Renal cortical epithelial cell (primary cell): Measurements from ENCODE around the gene SLC9A3. TPM values are rescaled to one million over a fixed set of nuclear protein-coding genes. Genes with fewer than 3 reads are reported as not detected.
"Not testable (repeated sequence)": the region's sequence is repeated elsewhere in the genome, so short reads cannot be mapped to it uniquely, and the experiment has no call there.

ENCODE experiments used
- DNase-seq: peaks from one replicate; pipeline ENCODE4 v3.0.0-alpha.2; 2011; ENCODE audit warnings: low read depth
- total RNA-seq: library from RNA; depleted of rRNA; stranded (reverse); fragments of >200 nt; gene quantifications from 2 replicates; pipeline ENCODE4 v1.2.3, GENCODE V29; 2014

SLC9A3 gene
- total RNA-seq: 0.35 and 1.6 TPM in 2 replicates

DNA sequence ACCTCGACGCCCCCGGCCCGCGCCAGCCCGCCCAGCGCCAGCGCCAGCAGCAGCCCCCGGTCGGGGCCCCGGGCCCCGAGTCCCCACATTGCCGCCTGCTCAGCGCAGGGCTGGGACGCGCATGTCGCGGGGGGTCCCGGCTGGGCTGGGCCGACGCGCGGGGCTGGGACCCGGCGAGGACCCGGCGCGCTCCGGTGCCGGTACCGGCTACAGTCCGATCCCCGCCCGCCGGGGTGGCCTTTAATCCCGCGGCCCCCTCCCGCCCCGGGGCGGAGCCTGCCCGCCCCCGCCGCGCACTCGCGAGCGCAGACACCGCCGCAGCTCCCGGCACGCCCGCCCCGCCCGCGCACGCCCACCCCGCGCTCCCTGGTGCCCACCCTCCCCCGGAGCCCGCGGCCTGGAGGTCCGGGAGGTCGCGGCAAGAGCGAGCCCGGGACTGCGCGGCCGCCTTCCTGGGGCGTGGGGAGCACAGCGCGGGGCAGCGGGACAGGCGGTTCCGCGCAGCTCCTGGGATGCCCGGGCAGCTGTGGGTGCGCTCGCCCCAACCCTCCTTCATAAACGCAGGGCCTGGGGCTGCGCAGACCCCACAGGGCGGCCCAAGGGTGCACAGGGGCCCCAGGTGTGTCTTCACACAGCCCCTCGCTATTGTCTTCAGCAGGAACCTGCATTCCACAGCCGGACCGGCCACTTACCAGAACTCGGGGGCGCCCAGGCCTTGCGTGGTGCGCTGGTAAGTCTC lies at the start of gene SLC9A3:
TSS of gene SLC9A3 (minus strand) at position 216 of the 739 bp plus-strand sequence.
- no peak for DNase-seq

DNA sequence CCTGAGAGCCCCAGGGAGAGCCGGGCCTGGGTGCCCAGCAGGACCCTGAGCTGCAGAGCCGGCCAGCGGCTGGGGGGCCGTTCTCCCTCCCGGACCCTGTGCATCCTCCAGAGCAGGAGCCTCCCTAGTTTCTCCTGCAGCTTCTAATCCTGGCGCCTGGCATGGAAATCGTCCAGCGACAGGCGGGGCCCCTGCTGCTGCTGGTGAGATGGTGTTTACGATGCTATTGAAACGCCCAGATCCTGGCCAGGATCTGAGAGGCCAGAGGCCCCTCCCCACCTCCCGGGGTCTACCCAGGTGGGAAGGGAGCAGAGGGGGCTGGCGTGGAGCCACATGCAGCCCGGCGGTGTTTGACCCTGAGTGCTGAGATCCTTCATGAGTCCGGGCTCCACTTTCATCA lies 49.7 kb upstream of the SLC9A3 start:
- no peak for DNase-seq

DNA sequence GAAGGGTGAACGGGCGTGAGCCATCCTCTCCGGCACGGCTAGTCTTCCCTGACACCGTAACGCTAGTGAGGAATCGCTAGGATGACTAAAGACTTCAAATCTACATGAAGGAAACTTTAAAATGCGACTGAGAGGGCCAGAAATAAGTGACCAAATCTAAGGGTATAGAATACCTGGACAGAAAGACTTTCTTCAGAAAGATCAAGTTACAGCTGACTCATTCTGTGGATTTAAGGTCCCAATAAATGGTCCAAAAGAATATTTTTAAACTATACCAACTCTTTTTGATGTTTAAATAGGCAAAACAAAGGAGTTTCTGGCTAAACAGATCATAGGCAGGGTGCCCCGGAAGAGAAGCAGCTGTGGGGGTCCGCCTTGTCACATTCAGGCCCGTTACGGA lies 49.0 kb upstream of the SLC9A3 start:
- DNase-seq: no peak

DNA sequence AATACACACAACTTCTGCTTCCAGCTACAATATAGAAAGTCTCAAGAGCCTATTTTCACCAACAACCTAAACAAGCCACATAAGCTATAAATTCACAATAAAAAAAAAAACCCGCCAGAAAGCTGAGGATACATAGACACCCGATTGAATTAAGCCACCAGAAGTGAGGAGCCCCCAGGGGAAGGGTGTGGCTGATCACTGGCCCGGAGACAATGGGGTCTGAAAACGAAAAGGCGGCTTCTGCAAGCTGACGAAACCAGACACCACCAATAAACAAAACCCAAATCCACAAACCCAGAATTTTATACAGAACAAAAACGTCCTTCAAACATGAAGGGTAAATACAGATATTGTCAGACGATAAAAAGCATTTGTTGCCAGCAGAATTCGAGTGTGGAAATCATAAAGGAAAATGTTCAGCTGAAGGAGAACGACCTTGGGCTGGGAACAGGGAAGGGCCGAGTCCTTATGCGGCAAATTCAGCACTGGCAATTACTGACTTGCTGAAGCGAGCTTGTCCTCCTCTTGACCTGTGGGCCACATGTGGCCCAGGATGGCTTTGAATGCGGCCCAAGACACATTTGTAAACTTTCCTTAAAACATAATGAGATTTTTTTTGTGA lies 48.3 kb upstream of the SLC9A3 start:
- DNase-seq: no peak

DNA sequence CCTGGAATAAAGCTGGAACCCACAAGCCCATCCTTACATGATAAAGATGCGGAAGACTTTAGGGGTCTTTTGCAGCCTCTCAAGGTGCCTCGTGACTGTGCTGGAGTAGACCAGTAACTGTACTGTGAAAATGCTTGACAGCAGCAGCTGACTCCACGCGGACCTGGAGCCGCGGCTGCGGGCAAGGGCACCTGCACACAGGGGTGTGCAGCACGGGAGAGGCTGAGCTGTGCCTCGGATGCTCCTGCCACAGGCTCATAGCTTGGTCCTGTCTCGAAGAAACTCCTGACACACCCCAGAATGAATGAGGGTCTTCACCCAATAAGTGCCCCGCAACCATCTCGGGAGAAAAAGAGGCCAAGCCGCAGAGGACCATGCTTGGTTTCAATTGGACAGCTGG lies 47.5 kb upstream of the SLC9A3 start:
- DNase-seq: no peak

DNA sequence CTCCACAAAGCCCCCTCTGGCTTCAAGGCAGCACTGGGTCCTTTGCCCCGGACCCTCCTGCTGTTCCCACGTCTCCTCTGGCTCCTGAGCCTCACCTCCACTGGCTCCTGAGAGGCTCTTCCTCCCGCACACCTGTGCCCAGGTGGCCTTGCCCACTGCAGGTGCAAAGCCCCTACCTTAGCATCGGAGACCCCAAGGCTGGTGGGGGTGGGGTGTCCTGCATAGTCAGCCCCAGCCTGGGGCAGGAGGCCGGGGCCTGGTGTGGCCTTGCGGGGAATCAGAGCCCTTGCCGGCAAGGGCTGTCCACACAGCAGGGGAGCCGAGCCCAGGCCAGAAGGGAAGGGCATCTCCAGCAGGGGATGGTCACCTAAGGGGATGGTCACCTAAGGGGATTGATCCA lies 46.6 kb upstream of the SLC9A3 start:
- no peak for DNase-seq

DNA sequence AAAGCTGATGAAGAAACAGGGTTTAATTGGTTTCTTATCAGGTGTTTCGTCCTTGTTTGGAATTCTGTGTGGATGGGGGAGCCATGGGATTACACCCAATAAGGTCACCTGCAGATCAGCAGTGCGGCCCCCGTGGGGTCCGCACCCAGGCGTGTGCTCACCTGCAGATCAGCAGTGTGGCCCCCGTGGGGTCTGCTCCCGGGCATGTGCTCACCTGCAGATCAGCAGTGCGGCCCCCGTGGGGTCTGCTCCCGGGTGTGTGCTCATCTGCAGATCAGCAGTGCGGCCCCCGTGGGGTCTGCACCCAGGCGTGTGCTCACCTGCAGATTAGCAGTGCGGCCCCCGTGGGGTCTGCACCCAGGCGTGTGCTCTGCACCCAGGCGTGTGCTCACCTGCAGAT lies 46.2 kb upstream of the SLC9A3 start:
- no peak for DNase-seq

DNA sequence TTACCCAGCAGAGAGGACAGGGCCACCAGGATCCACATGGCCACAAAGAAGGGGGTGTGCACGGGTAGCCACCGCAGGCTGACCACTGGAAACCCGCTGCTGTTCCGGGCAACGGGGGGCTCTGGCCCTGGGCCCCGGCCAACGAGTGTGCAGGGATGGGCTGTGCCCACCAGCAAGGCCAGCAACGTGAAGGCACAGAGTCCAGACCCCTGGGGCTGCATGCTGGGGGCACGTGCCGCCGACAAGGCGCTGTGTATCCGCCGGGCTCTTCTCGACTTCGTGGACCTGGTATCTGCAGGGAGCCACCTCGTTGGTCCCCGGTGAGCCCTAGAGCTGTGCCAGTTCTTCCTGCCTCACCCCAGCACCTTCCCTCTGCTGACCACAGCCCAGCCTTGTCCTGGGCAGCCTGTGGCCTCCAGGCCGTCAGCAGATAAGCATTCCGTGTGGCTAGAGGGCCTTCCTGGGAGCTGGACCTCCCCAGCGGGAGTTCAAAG lies 45.7 kb upstream of the SLC9A3 start:
- no peak for DNase-seq

DNA sequence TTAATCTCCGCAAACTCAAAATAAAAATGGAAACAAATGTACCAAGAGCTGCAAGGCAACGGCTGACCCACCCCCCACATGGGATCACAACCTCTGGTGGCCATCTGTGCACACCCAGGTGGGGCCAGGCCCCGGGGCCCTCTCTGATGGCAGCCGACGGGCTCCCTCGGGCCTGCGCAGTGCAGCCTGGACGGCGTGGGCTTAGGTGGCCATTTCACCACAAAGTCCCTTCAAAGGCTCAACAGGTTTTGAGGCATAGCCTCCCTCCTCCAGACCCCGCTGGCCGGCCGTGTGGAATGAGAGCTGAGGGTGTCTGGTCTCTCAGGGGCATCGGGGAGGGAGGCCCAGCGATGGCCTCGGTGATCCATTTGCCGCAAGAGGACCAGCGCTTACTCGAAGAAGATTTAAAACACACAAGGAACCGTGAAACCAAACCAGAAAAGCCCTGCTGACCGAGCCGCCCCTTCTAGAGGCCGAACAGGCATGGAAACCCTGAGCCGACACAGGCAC lies 45.2 kb upstream of the SLC9A3 start:
- no peak for DNase-seq

DNA sequence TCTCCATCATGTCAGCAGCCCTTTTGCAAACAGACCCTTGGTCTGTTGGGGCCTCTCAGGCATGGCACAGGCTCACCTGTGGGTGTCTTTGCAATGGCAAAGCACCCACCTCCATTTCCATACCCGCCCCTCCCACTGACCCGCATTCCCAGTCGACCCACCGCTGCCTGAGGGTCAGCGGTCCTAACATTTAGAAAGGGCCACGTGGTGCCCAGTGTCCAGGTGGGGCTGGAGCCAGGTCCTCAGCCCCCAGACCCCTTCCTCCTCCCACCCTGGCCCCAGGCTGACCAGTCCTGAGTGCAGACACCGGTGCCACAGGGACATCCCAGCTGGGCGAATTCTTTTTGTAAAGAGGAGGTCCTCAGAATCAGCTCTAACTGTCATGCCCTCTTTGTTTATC lies 44.6 kb upstream of the SLC9A3 start:
- no peak for DNase-seq

DNA sequence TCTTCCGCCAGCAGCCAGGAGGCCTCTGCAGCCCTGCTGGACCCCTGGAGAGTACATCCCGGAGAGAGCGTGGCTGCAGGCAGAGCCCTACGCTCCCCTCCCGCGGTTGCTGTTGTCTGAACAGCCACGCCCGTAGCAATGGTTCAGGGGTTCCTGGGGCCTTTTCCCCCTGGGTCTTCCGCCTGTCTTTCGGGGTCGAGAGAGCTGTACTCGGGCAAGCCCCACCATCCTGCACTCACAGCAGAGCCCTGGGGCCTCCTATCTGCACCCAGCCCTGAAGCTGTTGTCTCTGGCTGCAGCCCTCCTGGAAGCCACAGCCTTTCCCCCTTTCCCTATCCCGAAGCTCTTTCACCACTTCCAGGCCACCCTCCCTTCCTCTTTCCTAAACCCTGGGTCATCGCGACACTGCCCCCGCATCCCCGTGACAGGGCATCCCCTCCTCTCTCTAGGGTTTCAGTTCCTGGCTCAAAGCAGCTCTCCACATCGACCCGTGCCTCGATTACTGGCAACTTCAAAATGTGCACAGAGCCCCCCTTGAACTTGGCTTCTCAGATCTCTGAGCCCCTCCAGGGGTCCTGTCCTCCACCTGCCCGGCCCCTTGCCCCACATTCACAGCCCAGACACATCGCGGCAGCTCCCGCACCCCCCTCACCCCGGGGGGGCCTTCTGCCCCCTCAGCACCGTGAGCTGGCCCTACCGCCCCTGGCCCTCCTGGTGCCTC lies 44.0 kb upstream of the SLC9A3 start:
- DNase-seq: no peak

DNA sequence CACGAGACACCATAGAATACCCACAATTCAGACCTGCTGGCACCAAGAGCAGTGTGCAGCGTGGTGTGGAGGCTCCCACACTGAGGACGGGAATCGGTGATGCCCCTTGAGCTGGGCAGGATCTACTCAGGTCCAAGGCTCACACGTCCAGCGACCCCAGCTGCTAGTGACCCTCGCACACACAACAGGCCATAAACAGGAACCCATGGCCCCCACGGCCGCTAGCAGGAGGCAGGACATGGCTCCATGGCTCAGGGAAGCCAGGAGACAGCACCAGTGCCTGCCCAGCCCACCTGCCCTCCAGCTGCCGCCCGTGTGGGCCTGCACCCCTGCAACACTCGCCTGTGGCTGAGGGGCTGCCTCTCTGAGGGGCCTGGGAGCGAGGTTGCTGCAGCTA lies 43.4 kb upstream of the SLC9A3 start:
- DNase-seq: no peak

DNA sequence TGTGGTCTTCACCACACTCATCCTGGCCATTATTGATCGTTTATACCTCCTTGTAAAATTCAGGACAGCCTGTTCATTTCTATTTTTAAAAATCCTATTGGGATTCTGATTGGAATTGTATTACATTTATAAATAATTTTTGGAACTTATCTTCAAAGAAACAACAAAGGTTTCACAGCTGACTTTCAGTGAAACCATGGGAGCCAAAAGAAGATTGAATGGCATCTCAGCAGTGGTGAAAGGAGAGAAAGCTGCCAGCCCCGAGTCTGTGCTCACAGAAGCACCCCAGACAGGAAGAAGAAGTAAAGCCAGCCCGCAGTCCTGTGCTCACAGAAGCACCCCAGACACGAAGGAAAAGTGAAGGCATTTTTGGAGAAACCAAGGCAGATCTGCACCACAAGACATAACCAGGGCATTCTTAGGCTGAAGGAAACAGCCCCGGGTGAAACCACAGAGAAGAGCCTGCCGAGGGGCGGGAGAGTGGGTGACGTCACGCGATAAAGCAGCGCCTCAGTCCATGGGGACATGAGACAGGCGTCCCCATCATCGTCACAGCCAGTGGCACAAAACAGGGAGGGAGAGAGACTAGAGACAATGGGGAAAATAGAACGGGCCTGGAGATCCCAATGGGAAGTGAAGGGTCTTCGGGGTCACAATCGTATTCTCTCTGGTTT lies 42.5 kb upstream of the SLC9A3 start:
- no peak for DNase-seq

DNA sequence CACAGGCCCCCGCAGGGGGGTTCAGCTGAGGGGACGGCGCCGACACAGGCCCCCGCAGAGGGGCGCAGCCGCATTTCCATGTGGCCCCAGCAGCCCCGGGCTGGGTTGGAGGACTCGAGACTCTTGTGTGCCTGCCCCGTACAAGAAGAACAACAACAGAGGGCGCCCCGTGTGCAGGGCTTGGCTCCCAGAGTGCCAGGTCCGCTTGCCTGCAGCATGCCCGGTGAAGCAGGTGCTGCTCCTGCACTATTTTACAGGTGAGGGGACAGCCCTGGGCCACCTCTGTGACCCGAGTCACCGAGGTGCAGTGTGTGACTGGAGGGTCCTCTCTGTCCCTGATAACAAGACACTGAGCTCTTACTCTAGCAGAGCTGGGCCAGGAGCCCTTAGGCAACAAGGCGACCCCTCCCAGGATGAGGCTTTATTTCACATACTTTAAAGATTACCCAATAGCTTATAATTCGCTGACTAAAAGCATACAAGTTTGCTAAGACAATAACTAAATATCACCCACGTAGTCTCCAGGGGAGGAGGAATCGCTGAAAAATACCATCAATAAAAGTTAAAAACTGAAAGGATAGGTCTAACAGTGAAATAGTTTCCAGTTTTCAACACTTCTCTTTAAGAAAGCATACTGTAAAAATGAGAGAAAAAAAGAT lies 41.7 kb upstream of the SLC9A3 start:
- DNase-seq: peak; percentile 2

DNA sequence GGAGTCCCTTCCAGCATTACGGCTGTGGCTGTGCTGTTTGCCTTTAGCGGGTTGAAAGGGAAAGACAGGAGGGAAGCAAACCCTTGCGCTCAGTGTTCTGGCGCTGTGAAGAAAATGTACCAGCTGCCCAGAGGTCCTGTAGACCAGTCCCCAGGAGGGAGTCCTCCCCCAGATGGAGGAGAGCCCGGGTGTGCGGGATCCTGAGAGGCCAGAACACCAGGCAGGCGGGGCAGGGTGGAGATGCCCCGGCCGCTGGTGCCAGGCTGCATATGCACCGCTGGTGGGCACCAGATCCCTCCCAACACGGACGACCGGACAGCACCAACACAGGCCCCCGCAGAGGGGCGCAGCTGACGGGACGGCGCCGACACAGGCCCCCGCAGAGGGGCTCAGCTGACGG lies 37.2 kb upstream of the SLC9A3 start:
- DNase-seq: no peak

DNA sequence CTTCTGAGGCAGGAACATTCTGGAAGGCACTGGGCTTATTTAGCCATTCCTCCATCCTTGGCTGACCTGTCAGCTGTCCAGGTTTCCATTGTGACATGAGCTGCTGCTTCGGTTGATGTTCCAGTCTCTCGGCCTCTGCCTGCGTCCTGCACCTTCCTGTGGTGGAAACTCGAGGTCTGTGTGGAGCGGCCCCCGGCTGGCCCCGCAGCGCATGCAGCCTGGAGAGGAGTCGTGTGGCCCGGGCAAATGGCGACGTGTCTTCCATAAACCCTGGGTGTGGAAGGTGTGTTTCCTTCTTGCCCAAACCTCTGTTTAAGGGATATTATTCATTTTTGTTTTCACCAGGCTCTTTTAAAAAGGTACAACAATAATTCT lies 36.5 kb upstream of the SLC9A3 start:
- DNase-seq: no peak

DNA sequence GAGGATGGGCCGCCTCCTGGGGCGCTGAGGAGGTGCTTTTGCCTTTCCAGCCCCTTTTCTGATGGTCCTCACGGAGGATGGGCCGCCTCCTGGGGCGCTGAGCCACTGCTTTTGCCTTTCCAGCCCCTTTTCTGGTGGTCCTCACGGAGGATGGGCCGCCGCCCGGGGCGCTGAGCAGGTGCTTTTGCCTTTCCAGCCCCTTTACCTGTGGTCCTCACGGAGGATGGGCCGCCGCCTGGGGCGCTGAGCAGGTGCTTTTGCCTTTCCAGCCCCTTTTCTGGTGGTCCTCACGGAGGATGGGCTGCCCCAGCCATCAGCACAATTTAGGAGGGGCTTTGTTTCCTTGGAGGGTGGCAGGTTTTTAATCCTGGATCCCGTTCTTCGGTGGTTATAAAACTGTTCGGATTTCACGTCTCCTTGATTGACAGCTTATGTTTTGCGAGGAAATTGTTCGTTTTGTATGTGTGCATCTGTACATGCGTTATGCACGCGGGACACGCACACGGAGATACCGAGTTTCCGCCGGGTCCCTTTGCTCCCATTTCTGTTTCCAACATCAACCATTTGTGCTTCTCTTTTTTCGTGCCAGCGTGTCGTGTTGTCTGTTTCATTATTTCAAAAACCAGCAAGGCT lies 34.7 kb upstream of the SLC9A3 start:
- DNase-seq: no peak

DNA sequence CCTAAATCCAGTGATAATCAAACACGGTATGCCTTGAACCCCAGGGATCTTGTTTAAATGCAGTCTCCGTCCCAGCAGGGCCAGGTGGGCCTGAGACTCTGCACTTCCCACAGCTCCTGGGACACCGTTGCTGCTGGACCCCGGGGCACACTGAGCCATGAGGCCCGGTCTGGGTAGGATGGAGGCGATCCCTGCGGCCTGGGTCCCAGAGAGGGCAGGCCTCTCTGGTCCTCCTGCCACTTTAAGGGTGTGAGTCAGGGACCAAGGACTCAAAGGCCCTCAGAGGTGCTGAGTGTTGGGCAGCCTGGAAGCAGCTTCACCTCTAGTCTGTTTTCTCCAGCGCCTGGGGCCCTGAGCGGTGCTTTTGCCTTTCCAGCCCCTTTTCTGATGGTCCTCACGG lies 34.1 kb upstream of the SLC9A3 start:
- no peak for DNase-seq

DNA sequence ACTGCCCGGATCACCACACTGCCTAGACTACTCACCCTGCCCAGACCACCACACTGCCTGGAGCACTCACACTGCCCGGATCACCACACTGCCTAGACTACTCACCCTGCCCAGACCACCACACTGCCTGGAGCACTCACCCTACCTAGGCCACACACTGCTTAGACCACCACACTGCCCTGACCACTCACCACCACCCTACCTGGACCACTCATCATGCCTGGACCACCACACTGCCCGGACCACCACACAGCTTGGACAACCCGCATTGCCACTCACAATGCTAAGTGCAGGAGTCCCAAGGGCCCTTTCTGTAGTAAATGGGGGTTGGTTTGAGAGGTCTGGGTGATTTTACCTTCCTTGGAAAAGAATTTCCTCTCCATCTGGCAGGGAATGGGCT lies 33.7 kb upstream of the SLC9A3 start:
- DNase-seq: not testable (repeated sequence)

DNA sequence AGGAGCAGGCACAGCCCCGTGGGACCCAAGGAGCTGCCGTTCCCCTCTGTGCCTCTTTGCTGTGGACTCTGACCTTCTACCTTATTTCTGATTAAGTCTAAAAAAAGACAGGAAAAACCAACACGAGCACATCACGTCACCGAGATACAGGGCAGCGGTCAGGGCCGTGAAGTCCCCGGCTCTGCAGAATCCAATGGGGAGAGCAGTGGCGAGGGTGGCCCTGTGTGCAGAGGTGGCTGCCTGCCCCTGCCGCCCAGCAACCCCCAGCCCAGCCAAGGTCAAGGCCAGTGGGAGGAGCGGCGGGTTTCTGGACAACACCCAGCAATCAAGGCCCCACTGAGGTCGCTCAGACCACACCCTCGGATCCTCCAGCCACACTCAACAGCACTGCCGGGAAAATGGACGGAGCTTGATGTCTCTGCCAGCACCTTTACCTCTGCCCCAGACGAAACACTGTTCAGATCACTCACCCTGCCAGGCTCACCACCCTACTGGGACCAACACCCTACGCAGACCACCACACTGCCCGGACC lies 32.7 kb upstream of the SLC9A3 start:
- DNase-seq: no peak

DNA sequence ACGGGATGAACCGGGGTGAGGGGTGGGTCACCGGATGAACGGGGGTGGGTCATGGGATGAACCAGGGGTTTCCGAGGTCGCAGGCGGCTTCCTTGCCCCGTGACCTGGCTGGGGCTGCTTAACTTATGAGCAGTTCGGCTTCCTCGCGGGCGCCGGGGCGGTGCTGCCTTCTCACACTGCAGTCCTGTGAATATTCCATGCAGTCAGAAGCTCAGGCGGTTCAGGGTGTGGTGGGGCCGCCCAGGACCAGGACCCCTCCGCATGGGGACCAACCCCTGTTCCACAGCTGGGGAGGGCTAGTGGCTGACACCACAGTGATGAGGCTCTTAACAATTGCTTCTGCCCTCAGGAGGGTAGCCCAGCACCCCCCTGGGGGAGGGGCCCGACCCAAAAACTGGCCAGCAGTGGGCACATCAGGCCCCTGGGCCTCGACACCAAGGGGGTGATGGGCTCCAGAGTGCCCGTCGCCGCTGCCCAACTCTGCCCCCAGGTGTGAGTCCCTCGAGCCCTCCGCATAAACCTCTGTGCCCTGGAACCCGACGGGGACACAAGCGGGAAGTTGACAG lies 30.9 kb upstream of the SLC9A3 start:
- no peak for DNase-seq
